ENCODE results near the gene CCDC106. TPM values are rescaled to one million over a fixed set of nuclear protein-coding genes. Genes with fewer than 3 reads are reported as not detected.

Gene CCDC106
- total RNA-seq, 2 experiments from 2014 or later: 8.8 to 11.2 TPM

- DNase-seq: peak; percentile 70
- Mint-ChIP-seq H3K27me3 (peaks cover 6% of the 10 kb centered on the region), H3K4me1 (ENCODE audit: low read depth) (peaks cover 34% of the 10 kb centered on the region), H3K9me3 (no peaks in the 10 kb centered on the region), H3K27ac (peak overlapping the region; percentile 69), H3K36me3 (ENCODE audit: low read depth) (no peaks in the 10 kb centered on the region), H3K4me3 (peak overlapping the region; percentile 52)
- peak; percentile 16 for ATAC-seq
- ChIA-PET POLR2A (interaction anchor here (0.9 to 1.4 kb wide), 5 partner anchors 13 to 112 kb away, joined by 3 to 5 read pairs (median 4); no protein-coding TSS in a partner anchor), CTCF (interaction anchor here (0.8 to 3.3 kb wide), 14 partner anchors 10 to 324 kb away, joined by 3 to 18 read pairs (median 4); partner anchors contain the start of genes FIZ1, U2AF2 and ZNF865)
- no peak for TF ChIP-seq CTCF (IDR thresholded peaks at IDR 0.05)
- intact Hi-C loops (cut with micrococcal nuclease): loop anchor here (5.0 kb wide), 1 partner anchor 109 kb away; no protein-coding TSS in a partner anchor
Observed at GRCh38 chr19:55626350-55626749, 21.7 kb upstream of the CCDC106 start.

DNA sequence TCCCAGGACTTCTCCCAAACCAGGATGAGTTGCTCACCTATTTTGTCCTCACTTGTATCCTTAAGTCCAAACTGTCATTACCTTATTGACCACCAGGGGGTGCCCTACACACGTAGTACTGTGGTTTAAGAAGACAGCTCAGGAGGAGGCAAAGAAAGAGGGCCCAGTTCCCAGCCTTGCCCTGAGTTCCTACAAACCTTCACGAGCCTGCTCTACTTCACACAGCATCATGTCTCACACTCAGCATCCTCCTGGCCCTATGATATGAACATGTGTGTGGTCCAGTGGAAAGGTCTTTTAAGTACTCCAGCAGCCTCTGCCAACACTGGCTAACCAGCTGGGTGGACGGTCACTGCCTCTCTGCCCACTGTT is 15.6 kb upstream of the CCDC106 start:
- H3K27ac Mint-ChIP-seq: peak overlapping the region; percentile 63
- peaks cover 34% of the 10 kb centered on the region for H3K4me1 Mint-ChIP-seq (ENCODE audit: low read depth)
- no peak overlapping the region for H3K4me3 Mint-ChIP-seq
- ChIA-PET POLR2A (interaction anchor here (0.7 to 1.4 kb wide), 3 partner anchors 14 to 26 kb away, joined by 3 read pairs; no protein-coding TSS in a partner anchor), CTCF (interaction anchor here (0.7 to 5.0 kb wide), 42 partner anchors 8 to 491 kb away, joined by 3 to 38 read pairs (median 4); partner anchors contain the start of genes CCDC106, FIZ1, ISOC2 and U2AF2)
- DNase-seq (peak; percentile 98), ATAC-seq (peak; percentile 55)
- peaks cover 23% of the 10 kb centered on the region for H3K36me3 Mint-ChIP-seq (ENCODE audit: low read depth)
- H3K9me3 Mint-ChIP-seq: no peaks in the 10 kb centered on the region
- intact Hi-C loops (cut with micrococcal nuclease): no loop called here
- peak; percentile 75 for TF ChIP-seq CTCF (IDR thresholded peaks at IDR 0.05)
- peaks cover 4% of the 10 kb centered on the region for H3K27me3 Mint-ChIP-seq

GRCh38 chr19:55633861-55634260 is 14.2 kb upstream of the CCDC106 start:
- peaks cover 32% of the 10 kb centered on the region for H3K36me3 Mint-ChIP-seq (ENCODE audit: low read depth)
- peaks cover 44% of the 10 kb centered on the region for H3K4me1 Mint-ChIP-seq (ENCODE audit: low read depth)
- intact Hi-C loops (cut with micrococcal nuclease): no loop called here
- no peaks in the 10 kb centered on the region for H3K27me3 Mint-ChIP-seq
- CTCF ChIA-PET: interaction anchor here (0.7 to 5.0 kb wide), 17 partner anchors 9 to 183 kb away, joined by 3 to 38 read pairs (median 20); partner anchors contain the start of genes CCDC106, FIZ1, U2AF2 and ZNF524
- TF ChIP-seq CTCF (IDR thresholded peaks at IDR 0.05): no peak
- DNase-seq: no peak
- H3K4me3 Mint-ChIP-seq: peak overlapping the region; percentile 99
- H3K27ac Mint-ChIP-seq: peak overlapping the region; percentile 100
- no peak for ATAC-seq
- POLR2A ChIA-PET: interaction anchor here (0.7 to 1.9 kb wide), 5 partner anchors 9 to 119 kb away, joined by 3 to 6 read pairs (median 4); partner anchors contain the start of genes CCDC106 and FIZ1
- no peaks in the 10 kb centered on the region for H3K9me3 Mint-ChIP-seq

DNA sequence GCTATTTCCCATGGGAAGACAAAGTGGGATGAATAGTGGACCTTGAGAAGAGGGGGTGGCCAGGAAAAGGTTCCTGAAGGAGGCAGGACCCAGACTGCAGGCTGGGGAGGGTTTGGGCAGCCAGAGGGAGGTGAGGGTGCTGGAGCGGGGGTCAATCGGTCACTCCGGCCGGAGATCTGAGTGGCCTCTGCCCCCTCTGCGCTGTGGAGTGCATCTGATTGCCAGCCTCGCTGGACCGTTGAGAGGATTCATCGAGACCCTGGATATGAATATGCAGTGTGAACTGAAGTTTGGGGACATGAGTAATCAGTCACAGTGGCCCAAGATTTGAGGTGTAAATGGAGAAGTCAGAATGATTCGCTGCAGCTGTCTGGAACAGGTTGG is 12.7 kb upstream of the CCDC106 start:
- TF ChIP-seq CTCF (IDR thresholded peaks at IDR 0.05): no peak
- Mint-ChIP-seq H3K27me3 (no peaks in the 10 kb centered on the region), H3K27ac (peak overlapping the region; percentile 100), H3K4me1 (ENCODE audit: low read depth) (peaks cover 53% of the 10 kb centered on the region), H3K36me3 (ENCODE audit: low read depth) (peaks cover 44% of the 10 kb centered on the region), H3K4me3 (peak overlapping the region; percentile 99), H3K9me3 (peaks cover 4% of the 10 kb centered on the region)
- DNase-seq: no peak
- CTCF ChIA-PET: interaction anchor here (1.7 to 6.2 kb wide), 4 partner anchors 9 to 29 kb away, joined by 8 to 45 read pairs (median 18); partner anchors contain the start of genes CCDC106, U2AF2 and ZNF865
- intact Hi-C loops (cut with micrococcal nuclease): no loop called here
- no peak for ATAC-seq
- POLR2A ChIA-PET: interaction anchor here (0.6 to 1.3 kb wide), 5 partner anchors 12 to 121 kb away, joined by 3 to 5 read pairs (median 3); partner anchors contain the start of genes CCDC106 and ZNF579

- Mint-ChIP-seq H3K36me3 (ENCODE audit: low read depth) (peaks cover 45% of the 10 kb centered on the region), H3K4me3 (peak overlapping the region; percentile 99), H3K9me3 (peaks cover 4% of the 10 kb centered on the region), H3K27ac (peak overlapping the region; percentile 100), H3K4me1 (ENCODE audit: low read depth) (peaks cover 56% of the 10 kb centered on the region), H3K27me3 (no peaks in the 10 kb centered on the region)
- no peak for DNase-seq
- intact Hi-C loops (cut with micrococcal nuclease): no loop called here
- TF ChIP-seq CTCF (IDR thresholded peaks at IDR 0.05): no peak
- ATAC-seq: no peak
- ChIA-PET CTCF (interaction anchor here (1.0 to 6.2 kb wide), 4 partner anchors 9 to 30 kb away, joined by 4 to 45 read pairs (median 12); partner anchors contain the start of genes CCDC106, U2AF2 and ZNF865), POLR2A (interaction anchor here (1.0 to 1.2 kb wide), 2 partner anchors 8 to 9 kb away, joined by 3 read pairs; no protein-coding TSS in a partner anchor)
Observed at GRCh38 chr19:55635856-55636440, 12.1 kb upstream of the CCDC106 start.
